Measurements from ENCODE around the gene OPTC. TPM values are rescaled to one million over a fixed set of nuclear protein-coding genes. Genes with fewer than 3 reads are reported as not detected.

OPTC gene
- total and polyA plus RNA-seq, 4 donors: not detected

DNA sequence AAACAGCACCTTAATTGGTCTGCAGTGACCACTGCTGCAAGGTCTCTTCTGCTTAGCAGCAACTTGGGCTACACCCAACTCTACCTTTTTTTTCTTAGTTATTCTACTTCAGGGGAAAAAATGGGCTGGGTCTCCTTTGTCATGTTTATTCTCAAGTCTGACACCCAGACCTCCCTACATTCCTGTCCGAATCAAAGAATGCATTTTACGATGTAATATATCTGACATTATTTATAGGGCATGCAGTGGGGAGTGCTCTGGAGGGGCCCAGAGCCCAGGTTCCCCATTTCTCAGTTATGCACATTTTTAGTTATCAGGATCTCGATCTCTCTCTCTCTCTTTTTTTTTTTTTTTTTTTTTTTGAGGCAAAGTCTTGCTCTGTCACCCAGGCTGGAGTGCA, 50.5 kb downstream of the OPTC start:
- no peak overlapping the region for H3K4me3 ChIP-seq
- H3K9ac ChIP-seq (ENCODE audit: insufficient read depth in 1 of 2, low read length in 2 of 2): no peak overlapping the region
- H3K36me3 ChIP-seq (ENCODE audit: control insufficient read depth in 4 of 4, insufficient read depth in 4 of 4, low read length in 4 of 4): no peaks in the 10 kb centered on the region
- no peak overlapping the region for H3K27ac ChIP-seq (ENCODE audit: low read depth in 1 of 2, low read length in 1 of 2)
- no peaks in the 10 kb centered on the region for H3K27me3 ChIP-seq (ENCODE audit: control insufficient read depth in 3 of 3, insufficient read depth in 3 of 3, low read length in 2 of 3)
- ATAC-seq (ENCODE audit: insufficient read depth, low FRiP score) (no peak), DNase-seq (no peak)
- no peaks in the 10 kb centered on the region for H3K9me3 ChIP-seq (ENCODE audit: control insufficient read depth in 4 of 4, insufficient read depth in 3 of 4, low read length in 3 of 4)
- TF ChIP-seq CTCF (IDR thresholded peaks at IDR 0.05; ENCODE audit: control extremely low read depth, extremely low read depth): no peak
- 29 to 63% methylated on average over 3 of the region's 3 CpGs for WGBS, 2 donors
- H3K4me1 ChIP-seq (ENCODE audit: control insufficient read depth in 5 of 5, insufficient read depth in 5 of 5, low read length in 5 of 5): peaks cover 0 to 8% (median 0%) of the 10 kb centered on the region in 5 donors

- TF ChIP-seq CTCF (IDR thresholded peaks at IDR 0.05; ENCODE audit: control extremely low read depth, extremely low read depth): no peak
- WGBS, 2 donors: 58 to 63% methylated on average over 4 of the region's 4 CpGs
- Histone ChIP-seq H3K9me3 (ENCODE audit: control insufficient read depth in 4 of 4, insufficient read depth in 3 of 4, low read length in 3 of 4) (no peaks in the 10 kb centered on the region), H3K27ac (ENCODE audit: low read depth in 1 of 2, low read length in 1 of 2) (peak overlapping the region in 1 of 2 donors; percentile 18), H3K4me1 (ENCODE audit: control insufficient read depth in 5 of 5, insufficient read depth in 5 of 5, low read length in 5 of 5) (peaks cover 0 to 8% (median 0%) of the 10 kb centered on the region in 5 donors), H3K9ac (ENCODE audit: insufficient read depth in 1 of 2, low read length in 2 of 2) (no peak overlapping the region), H3K4me3 (no peak overlapping the region), H3K27me3 (ENCODE audit: control insufficient read depth in 3 of 3, insufficient read depth in 3 of 3, low read length in 2 of 3) (no peaks in the 10 kb centered on the region), H3K36me3 (ENCODE audit: control insufficient read depth in 4 of 4, insufficient read depth in 4 of 4, low read length in 4 of 4) (no peaks in the 10 kb centered on the region)
- no peak for DNase-seq
- ATAC-seq (ENCODE audit: insufficient read depth, low FRiP score): no peak
These were observed 51.2 kb downstream of the OPTC start for GRCh38 chr1:203544978-203545816.

DNA sequence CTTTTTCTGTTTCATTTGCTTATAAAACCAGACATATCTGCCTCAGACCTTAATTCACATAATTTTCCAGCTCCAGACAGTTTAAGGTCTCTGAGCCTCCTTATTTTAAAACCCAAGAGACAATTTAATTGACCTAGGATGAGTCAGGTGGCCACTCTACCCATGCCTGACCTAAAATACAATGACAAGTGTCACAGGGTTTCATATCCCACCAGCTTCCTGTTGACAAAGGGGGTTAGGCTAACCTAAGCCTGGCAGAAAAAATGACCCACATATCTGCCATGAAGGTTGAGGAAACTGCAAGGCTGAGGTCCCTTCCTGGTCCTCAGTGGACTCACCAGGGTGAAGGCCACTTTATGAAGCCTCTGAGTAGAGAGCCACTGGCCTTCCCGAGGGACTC, 52.3 kb downstream of the OPTC start:
- Histone ChIP-seq H3K9ac (ENCODE audit: insufficient read depth in 1 of 2, low read length in 2 of 2) (no peak overlapping the region), H3K4me3 (no peak overlapping the region), H3K9me3 (ENCODE audit: control insufficient read depth in 4 of 4, insufficient read depth in 3 of 4, low read length in 3 of 4) (no peaks in the 10 kb centered on the region), H3K4me1 (ENCODE audit: control insufficient read depth in 5 of 5, insufficient read depth in 5 of 5, low read length in 5 of 5) (peaks cover 0 to 8% (median 0%) of the 10 kb centered on the region in 5 donors), H3K27me3 (ENCODE audit: control insufficient read depth in 3 of 3, insufficient read depth in 3 of 3, low read length in 2 of 3) (no peaks in the 10 kb centered on the region), H3K36me3 (ENCODE audit: control insufficient read depth in 4 of 4, insufficient read depth in 4 of 4, low read length in 4 of 4) (no peaks in the 10 kb centered on the region), H3K27ac (ENCODE audit: low read depth in 1 of 2, low read length in 1 of 2) (no peak overlapping the region)
- DNase-seq (no peak), ATAC-seq (ENCODE audit: insufficient read depth, low FRiP score) (no peak)
- 89 to 100% methylated on average over 1 of the region's 1 CpG for WGBS, 2 donors
- no peak for TF ChIP-seq CTCF (IDR thresholded peaks at IDR 0.05; ENCODE audit: control extremely low read depth, extremely low read depth)
